NB4 (cell line): ENCODE data around the gene ITIH6.
"Not testable (repeated sequence)": the region's sequence is repeated elsewhere in the genome, so short reads cannot be mapped to it uniquely, and the experiment has no call there.

Source experiments
- MYC ChIP-seq: IDR thresholded peaks from 2 replicates; pipeline ENCODE4 v1.6.1; 2011; ENCODE audit warnings: low read depth, low read length
- POLR2A ChIP-seq: IDR thresholded peaks from 2 replicates; pipeline ENCODE4 v1.6.1; 2011; ENCODE audit warnings: mild to moderate bottlenecking; ENCODE audit not compliant: insufficient read length; ENCODE audit errors: extremely low read depth
- TF ChIP-seq, protein P1 (sequence below): IDR thresholded peaks from one replicate; pipeline ENCODE4 v1.5.1; 2012; ENCODE audit warnings: low read depth, low read length
- TF ChIP-seq, protein P2 (sequence below): IDR thresholded peaks from 2 replicates; pipeline ENCODE4 v1.6.1; 2011; ENCODE audit warnings: low read depth, low read length

DNA sequence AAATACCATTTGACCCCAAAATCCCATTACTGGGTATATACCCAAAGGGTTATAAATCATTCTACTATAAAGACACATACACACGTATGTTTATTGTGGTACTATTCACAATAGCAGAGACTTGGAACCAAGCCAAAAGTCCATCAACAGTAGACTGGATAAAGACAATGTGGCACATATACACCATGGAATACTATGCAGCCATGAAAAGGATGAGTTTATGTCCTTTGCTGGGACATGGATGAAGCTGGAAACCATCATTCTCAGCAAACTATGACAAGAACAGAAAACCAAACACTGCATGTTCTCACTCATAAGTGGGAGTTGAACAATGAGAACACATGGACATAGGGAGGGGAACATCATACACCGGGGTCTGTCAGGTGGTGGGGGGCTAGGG is 49.6 kb upstream of the ITIH6 start:
- TF ChIP-seq, protein P1, sequence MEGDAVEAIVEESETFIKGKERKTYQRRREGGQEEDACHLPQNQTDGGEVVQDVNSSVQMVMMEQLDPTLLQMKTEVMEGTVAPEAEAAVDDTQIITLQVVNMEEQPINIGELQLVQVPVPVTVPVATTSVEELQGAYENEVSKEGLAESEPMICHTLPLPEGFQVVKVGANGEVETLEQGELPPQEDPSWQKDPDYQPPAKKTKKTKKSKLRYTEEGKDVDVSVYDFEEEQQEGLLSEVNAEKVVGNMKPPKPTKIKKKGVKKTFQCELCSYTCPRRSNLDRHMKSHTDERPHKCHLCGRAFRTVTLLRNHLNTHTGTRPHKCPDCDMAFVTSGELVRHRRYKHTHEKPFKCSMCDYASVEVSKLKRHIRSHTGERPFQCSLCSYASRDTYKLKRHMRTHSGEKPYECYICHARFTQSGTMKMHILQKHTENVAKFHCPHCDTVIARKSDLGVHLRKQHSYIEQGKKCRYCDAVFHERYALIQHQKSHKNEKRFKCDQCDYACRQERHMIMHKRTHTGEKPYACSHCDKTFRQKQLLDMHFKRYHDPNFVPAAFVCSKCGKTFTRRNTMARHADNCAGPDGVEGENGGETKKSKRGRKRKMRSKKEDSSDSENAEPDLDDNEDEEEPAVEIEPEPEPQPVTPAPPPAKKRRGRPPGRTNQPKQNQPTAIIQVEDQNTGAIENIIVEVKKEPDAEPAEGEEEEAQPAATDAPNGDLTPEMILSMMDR = not testable (repeated sequence)
- TF ChIP-seq, protein P2, sequence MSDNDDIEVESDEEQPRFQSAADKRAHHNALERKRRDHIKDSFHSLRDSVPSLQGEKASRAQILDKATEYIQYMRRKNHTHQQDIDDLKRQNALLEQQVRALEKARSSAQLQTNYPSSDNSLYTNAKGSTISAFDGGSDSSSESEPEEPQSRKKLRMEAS = not testable (repeated sequence)
- TF ChIP-seq MYC, POLR2A: not testable (repeated sequence)
